GM12864 (cell line): Measurements from ENCODE around the gene GALNTL6.

Experiments
- DNase-seq: peaks from one replicate; pipeline ENCODE4 v3.0.0-alpha.2; 2011; ENCODE audit warnings: low read depth
- H3K4me3 ChIP-seq: 2 replicates; pipeline ENCODE4 v1.5.1; 2011; ENCODE audit warnings: mild to moderate bottlenecking, low read depth, low read length, control low read depth
- TF ChIP-seq, protein P1 (sequence below): IDR thresholded peaks from 2 replicates; pipeline ENCODE4 v1.5.1; 2011; ENCODE audit warnings: low read depth, mild to moderate bottlenecking, moderate library complexity, low read length, control low read depth, inconsistent platforms; ENCODE audit errors: missing control alignments

Gene GALNTL6

DNA sequence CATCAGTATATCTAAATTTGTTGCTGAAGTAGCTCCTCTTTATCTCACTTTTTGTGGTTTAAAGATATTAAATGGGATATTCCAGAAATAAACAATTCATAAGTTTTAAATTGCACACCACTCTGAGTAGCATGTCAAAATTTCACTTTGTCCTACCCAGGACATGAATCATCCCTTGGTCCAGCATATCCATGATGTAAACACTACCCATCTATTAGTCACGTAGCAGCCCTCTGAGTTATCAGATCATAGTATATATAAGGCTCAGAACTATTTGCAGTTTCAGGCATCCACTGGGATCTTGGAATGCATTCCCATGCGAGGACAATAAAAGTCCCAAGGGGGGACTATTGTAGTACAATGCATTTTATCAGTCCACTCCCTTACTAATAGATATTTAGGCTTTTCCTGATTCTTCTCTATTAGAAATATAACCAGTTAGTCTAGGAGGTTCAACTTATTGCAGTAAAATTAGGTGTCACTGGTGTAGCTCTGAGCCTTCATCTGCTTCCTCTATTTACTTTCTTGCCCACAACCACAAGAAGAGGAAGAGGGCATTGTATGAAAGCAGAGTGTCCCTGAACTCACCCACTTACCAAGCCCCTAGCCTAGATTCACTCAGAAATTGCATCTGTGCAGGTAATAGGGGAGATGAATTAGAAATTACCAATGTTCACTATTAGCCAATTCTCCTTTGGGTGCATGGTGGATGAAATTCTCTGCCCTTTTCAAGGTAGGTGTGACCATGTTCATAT is 945.6 kb downstream of the GALNTL6 start:
- TF ChIP-seq, protein P1, sequence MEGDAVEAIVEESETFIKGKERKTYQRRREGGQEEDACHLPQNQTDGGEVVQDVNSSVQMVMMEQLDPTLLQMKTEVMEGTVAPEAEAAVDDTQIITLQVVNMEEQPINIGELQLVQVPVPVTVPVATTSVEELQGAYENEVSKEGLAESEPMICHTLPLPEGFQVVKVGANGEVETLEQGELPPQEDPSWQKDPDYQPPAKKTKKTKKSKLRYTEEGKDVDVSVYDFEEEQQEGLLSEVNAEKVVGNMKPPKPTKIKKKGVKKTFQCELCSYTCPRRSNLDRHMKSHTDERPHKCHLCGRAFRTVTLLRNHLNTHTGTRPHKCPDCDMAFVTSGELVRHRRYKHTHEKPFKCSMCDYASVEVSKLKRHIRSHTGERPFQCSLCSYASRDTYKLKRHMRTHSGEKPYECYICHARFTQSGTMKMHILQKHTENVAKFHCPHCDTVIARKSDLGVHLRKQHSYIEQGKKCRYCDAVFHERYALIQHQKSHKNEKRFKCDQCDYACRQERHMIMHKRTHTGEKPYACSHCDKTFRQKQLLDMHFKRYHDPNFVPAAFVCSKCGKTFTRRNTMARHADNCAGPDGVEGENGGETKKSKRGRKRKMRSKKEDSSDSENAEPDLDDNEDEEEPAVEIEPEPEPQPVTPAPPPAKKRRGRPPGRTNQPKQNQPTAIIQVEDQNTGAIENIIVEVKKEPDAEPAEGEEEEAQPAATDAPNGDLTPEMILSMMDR = no peak
- H3K4me3 ChIP-seq = no peak overlapping the region
- no peak for DNase-seq

DNA sequence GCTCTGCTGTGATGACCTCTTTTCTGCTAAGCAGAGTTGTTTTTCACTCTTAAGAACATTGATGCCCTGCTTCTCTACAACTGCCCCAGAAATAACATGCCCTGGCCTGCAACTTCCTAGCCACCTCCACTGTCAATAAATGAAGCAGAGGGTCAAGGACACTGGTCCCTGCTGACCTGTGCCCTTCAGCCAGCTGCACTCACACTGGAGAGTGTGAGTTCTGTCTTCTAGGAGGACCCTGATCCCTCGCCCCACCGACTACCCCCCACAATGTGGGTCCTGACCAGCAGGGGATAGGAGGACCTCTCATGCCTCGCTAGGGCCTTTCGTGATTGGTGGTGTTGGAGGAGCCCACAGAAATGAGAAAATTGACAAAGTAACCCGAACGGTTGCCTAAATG is 947.3 kb downstream of the GALNTL6 start:
- H3K4me3 ChIP-seq = no peak overlapping the region
- no peak for DNase-seq
- TF ChIP-seq, protein P1 = no peak

- TF ChIP-seq, protein P1 = no peak
- no peak for DNase-seq
- no peak overlapping the region for H3K4me3 ChIP-seq
Measured at GRCh38 chr4:172762895-172763294, 949.7 kb downstream of the GALNTL6 start.

GRCh38 chr4:172770787-172771186 is 957.6 kb downstream of the GALNTL6 start:
- TF ChIP-seq, protein P1 = no peak

GRCh38 chr4:172772781-172773180 is 959.6 kb downstream of the GALNTL6 start:
- DNase-seq = no peak
- TF ChIP-seq, protein P1 = no peak
- no peak overlapping the region for H3K4me3 ChIP-seq

More at GRCh38 chr4:172770787-172771186, 957.6 kb downstream of the GALNTL6 start:
- no peak overlapping the region for H3K4me3 ChIP-seq
- no peak for DNase-seq

DNA sequence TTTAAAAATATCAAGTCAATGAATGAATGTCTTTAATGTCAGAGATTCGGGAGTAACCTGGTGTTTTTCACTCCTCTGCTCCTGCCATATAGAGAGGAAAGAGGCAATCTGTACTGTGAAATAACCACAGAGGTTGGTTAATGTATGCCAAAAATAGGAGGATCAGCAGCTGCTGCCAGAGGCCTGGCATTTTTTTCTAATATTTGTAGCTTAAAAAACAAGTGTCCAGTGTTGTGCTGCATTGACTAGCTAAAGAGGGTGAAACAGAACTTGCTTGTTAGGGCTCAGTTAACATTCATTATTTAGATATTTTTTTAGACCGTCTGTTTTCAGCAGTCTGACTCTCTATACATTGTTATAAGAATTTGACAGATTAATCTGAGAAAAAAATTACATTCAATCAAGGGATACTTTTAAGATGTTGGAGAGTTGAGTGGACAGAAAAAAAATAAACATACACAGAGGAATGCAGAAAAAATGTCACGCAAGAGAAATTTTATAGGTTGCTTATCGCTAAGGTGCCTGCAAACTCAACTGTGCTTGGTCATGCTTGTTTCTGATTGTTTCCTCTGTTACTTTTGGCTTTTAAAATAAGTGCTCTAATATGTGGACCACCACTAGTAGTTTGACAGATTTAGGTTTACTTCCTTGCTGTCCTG is 963.1 kb downstream of the GALNTL6 start:
- H3K4me3 ChIP-seq = no peak overlapping the region
- TF ChIP-seq, protein P1 = no peak
- no peak for DNase-seq
